Inflammatory macrophage treated with lipopolysaccharide for 1 hour (primary cell): ENCODE results near the gene FXR1.

ENCODE experiments used
- DNase-seq, 2 donors: peaks; one replicate each; pipeline ENCODE4 v3.0.0-alpha.2; 2020 to 2022

The FXR1 gene

DNA sequence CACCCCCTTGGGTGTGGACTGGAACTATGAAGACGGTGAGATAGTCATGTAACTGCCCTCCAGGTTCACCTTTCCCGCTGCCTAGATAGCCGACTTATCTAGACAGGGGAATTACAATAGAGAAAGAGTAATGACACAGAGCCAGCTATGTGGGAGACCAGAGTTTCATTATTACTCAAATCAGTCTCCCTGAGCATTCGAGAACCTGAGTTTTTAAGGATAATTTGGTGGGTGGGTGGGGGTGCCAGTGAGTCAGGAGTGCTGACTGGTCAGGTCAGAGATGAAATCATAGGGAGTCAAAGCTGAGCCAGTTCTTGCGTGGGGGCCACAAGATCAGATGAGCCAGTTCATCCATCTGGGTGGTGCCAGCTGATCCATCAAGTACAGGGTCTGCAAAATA lies 96.8 kb downstream of the FXR1 start:
- no peak for DNase-seq

DNA sequence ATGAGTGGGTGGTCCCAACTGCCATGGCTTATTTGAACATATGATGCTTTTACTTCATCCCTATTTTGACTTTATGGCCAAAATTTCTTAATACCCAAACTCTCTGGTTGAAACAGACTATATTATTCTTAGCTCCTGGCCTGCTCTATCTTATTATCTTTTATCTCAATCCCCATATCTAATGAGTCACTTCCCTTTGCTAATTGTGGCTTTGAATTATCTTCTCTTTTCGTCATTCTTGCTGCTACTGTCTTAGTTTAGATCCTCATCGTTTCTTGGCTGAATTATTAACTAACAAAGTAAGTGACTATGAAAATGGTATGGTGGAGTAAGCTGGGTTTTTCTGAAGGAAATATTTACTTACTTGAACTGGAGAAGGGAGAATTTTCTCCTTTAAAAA lies 105.2 kb downstream of the FXR1 start:
- DNase-seq, result no peak

DNA sequence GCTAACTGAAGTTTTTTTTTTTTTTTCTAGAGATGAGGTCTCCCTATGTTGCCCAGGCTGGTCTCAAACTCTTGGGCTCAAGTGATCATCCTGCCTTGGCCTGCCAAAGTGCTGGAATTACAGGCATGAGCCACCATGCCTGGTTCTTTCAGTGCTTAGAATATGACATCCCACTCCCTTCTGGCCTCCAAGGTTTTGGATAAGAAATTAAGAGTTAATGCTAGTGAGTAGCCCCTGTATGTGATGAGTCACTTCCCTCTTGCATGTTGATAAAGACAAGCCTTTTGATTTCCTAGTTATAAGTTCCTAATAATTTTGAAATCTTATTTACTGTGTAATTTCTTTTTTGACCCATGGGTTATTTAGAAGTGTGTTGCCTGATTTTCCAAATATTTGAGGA lies 112.7 kb downstream of the FXR1 start:
- DNase-seq, result no peak

DNA sequence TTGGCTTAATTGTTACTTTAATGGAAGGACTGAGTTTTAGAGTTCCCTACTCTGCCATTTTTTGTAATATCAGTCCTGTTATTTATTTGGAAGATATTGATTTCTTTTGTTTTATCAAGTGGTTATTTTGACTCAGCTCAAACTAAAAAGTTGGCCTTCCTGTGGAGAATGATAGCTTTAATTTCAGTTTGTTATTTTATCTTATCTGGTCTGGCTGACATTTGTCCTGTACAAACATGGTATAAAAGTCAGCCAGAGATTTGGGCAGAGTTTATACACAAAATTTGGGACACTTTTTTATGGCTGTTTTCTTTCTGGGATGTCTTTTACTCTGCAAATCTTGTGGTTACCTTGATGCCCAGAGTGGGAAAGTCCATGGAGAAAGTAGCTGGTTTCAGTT lies 118.5 kb downstream of the FXR1 start:
- no peak for DNase-seq
